Mesenchymal stem cell (in vitro differentiated cells and primary cell): ENCODE measurements around the gene SH3RF1.
"Not testable (repeated sequence)": the region's sequence is repeated elsewhere in the genome, so short reads cannot be mapped to it uniquely, and the experiment has no call there.

Experiments used
- DNase-seq: peaks from one replicate; pipeline ENCODE4 v3.0.0-alpha.2; 2013
- H2AFZ ChIP-seq: one replicate; pipeline ENCODE4 v1.6.1; 2013; ENCODE audit warnings: low read depth, mild to moderate bottlenecking, control low read depth, inconsistent platforms, low read length, moderate library complexity
- H2AK5ac ChIP-seq: 2 replicates; pipeline ENCODE4 v1.6.1; 2013; ENCODE audit warnings: low read length, moderate library complexity, mild to moderate bottlenecking, inconsistent platforms; ENCODE audit not compliant: severe bottlenecking
- H2BK120ac ChIP-seq: one replicate; pipeline ENCODE4 v1.6.1; 2013; ENCODE audit warnings: low read depth, mild to moderate bottlenecking, inconsistent platforms, low read length, moderate library complexity
- H2BK12ac ChIP-seq, 2 experiments: one replicate each; pipeline ENCODE4 v1.6.1; 2013; ENCODE audit warnings: inconsistent platforms in 2 of 2, low read length in 2 of 2, mild to moderate bottlenecking in 2 of 2, moderate library complexity in 2 of 2, control low read depth in 1 of 2
- H2BK15ac ChIP-seq: one replicate; pipeline ENCODE4 v1.6.1; 2013; ENCODE audit warnings: mild to moderate bottlenecking, low read depth, inconsistent platforms; ENCODE audit not compliant: poor library complexity, severe bottlenecking
- H2BK5ac ChIP-seq: 2 replicates; pipeline ENCODE4 v1.6.1; 2013; ENCODE audit warnings: low read depth, mild to moderate bottlenecking, low read length, control low read depth, inconsistent platforms; ENCODE audit not compliant: poor library complexity, severe bottlenecking
- H3K14ac ChIP-seq, 2 experiments: one replicate each; pipeline ENCODE4 v1.6.1; 2013; ENCODE audit warnings: inconsistent platforms in 2 of 2, low read length in 2 of 2, control low read depth in 1 of 2, mild to moderate bottlenecking in 1 of 2, moderate library complexity in 1 of 2
- H3K18ac ChIP-seq, 2 experiments: one replicate each; pipeline ENCODE4 v1.6.1; 2013; ENCODE audit warnings: inconsistent platforms in 2 of 2, low read length in 2 of 2, control low read depth in 1 of 2, low read depth in 1 of 2, mild to moderate bottlenecking in 1 of 2
- H3K23ac ChIP-seq, 2 experiments: one replicate each; pipeline ENCODE4 v1.6.1; 2013; ENCODE audit warnings: inconsistent platforms in 2 of 2, low read length in 2 of 2, mild to moderate bottlenecking in 2 of 2, moderate library complexity in 2 of 2, control low read depth in 1 of 2
- H3K27ac ChIP-seq: 2 replicates; pipeline ENCODE4 v1.5.1; 2013; ENCODE audit warnings: mild to moderate bottlenecking, moderate library complexity, low read length, control low read depth, inconsistent platforms; ENCODE audit not compliant: poor library complexity, severe bottlenecking
- H3K27me3 ChIP-seq, 2 experiments: 2 replicates each; pipeline versions ENCODE4 v1.6.1 to v1.7.0; 2013; ENCODE audit warnings: low read length in 2 of 2, mild to moderate bottlenecking in 2 of 2, moderate library complexity in 2 of 2, control low read depth in 1 of 2, inconsistent platforms in 1 of 2; ENCODE audit not compliant: control insufficient read depth in 1 of 2, insufficient read depth in 1 of 2
- H3K36me3 ChIP-seq, 2 experiments: 2 replicates each; pipeline versions ENCODE4 v1.6.1 to v1.7.0; 2013; ENCODE audit warnings: low read length in 2 of 2, control low read depth in 1 of 2, inconsistent platforms in 1 of 2, low read depth in 1 of 2, mild to moderate bottlenecking in 1 of 2; ENCODE audit not compliant: insufficient read depth in 2 of 2, control insufficient read depth in 1 of 2
- H3K4ac ChIP-seq, 2 experiments: one replicate each; pipeline ENCODE4 v1.6.1; 2013; ENCODE audit warnings: inconsistent platforms in 2 of 2, low read length in 2 of 2, mild to moderate bottlenecking in 2 of 2, moderate library complexity in 2 of 2, control low read depth in 1 of 2, low read depth in 1 of 2
- H3K4me1 ChIP-seq: 2 replicates; pipeline ENCODE4 v1.6.1; 2013; ENCODE audit warnings: low read depth, low read length, control low read depth; ENCODE audit not compliant: control insufficient read depth, insufficient read depth
- H3K4me2 ChIP-seq: 2 replicates; pipeline ENCODE4 v1.6.1; 2013; ENCODE audit warnings: low read length, mild to moderate bottlenecking, inconsistent platforms; ENCODE audit not compliant: poor library complexity, severe bottlenecking
- H3K4me3 ChIP-seq, 2 experiments: 2 replicates each; pipeline versions ENCODE4 v1.5.1 to v1.7.0; 2013; ENCODE audit warnings: low read length in 2 of 2, mild to moderate bottlenecking in 2 of 2, control low read depth in 1 of 2, low read depth in 1 of 2; ENCODE audit not compliant: insufficient read depth in 1 of 2
- H3K79me1 ChIP-seq: replicated peaks from 2 replicates; pipeline ENCODE4 v1.6.1; 2013; ENCODE audit warnings: mild to moderate bottlenecking, control low read depth, low read length, inconsistent platforms; ENCODE audit not compliant: poor library complexity, severe bottlenecking
- H3K9ac ChIP-seq: 2 replicates; pipeline ENCODE4 v1.7.0; 2013; ENCODE audit warnings: mild to moderate bottlenecking, low read length, moderate library complexity
- H3K9me3 ChIP-seq: 2 replicates; pipeline ENCODE4 v1.7.0; 2013; ENCODE audit warnings: mild to moderate bottlenecking, low read length; ENCODE audit not compliant: control insufficient read depth
- H4K8ac ChIP-seq: one replicate; pipeline ENCODE4 v1.6.1; 2013; ENCODE audit warnings: inconsistent platforms, mild to moderate bottlenecking, low read length, moderate library complexity
- H4K91ac ChIP-seq: one replicate; pipeline ENCODE4 v1.6.1; 2013; ENCODE audit warnings: mild to moderate bottlenecking, low read length, inconsistent platforms
- WGBS: methylation state at CpG from one replicate; pipeline ENCODE4 v1.1.7; 2013; ENCODE audit warnings: mixed read lengths; 5-methylcytosine and 5-hydroxymethylcytosine counted together

The SH3RF1 gene

GRCh38 chr4:169282429-169283113 lies 11.8 kb upstream of the SH3RF1 start:
- Histone ChIP-seq H2AK5ac (no peak overlapping the region), H3K4ac (no peak overlapping the region), H4K91ac (no peak overlapping the region), H3K27ac (peak overlapping the region; percentile 20), H2AFZ (no peak overlapping the region), H3K18ac (no peak overlapping the region), H2BK5ac (no peak overlapping the region), H3K79me1 (no peaks in the 10 kb centered on the region), H3K23ac (no peak overlapping the region), H3K9ac (peak overlapping the region; percentile 68), H2BK12ac (no peak overlapping the region), H3K4me3 (peak overlapping the region in 1 of 2 experiments; percentile 56), H3K4me2 (no peak overlapping the region), H3K36me3 (no peaks in the 10 kb centered on the region), H4K8ac (no peak overlapping the region), H3K9me3 (no peaks in the 10 kb centered on the region), H2BK120ac (no peak overlapping the region), H3K4me1 (no peaks in the 10 kb centered on the region), H3K14ac (no peak overlapping the region), H2BK15ac (no peak overlapping the region), H3K27me3 (no peaks in the 10 kb centered on the region)
- DNase-seq, result no peak
- 86% methylated on average over 1 of the region's 2 CpGs for WGBS

GRCh38 chr4:169279108-169279507 lies 8.4 kb upstream of the SH3RF1 start:
- Histone ChIP-seq H4K91ac (no peak overlapping the region), H2AK5ac (no peak overlapping the region), H4K8ac (no peak overlapping the region), H3K4me1 (no peaks in the 10 kb centered on the region), H3K14ac (no peak overlapping the region), H3K18ac (no peak overlapping the region), H3K36me3 (no peaks in the 10 kb centered on the region), H3K79me1 (no peaks in the 10 kb centered on the region), H2BK12ac (no peak overlapping the region), H3K4me2 (no peak overlapping the region), H2BK5ac (no peak overlapping the region), H3K4me3 (no peak overlapping the region), H3K9me3 (no peaks in the 10 kb centered on the region), H3K4ac (no peak overlapping the region), H2AFZ (no peak overlapping the region), H2BK120ac (no peak overlapping the region), H3K23ac (no peak overlapping the region), H3K27ac (no peak overlapping the region), H3K27me3 (no peaks in the 10 kb centered on the region), H3K9ac (no peak overlapping the region), H2BK15ac (no peak overlapping the region)
- no peak for DNase-seq

- no peak overlapping the region for H2AK5ac ChIP-seq
- H2BK12ac ChIP-seq, result no peak overlapping the region
- H3K9ac ChIP-seq, result no peak overlapping the region
- no peak for DNase-seq
- no peaks in the 10 kb centered on the region for H3K9me3 ChIP-seq
- no peak overlapping the region for H4K8ac ChIP-seq
- H3K79me1 ChIP-seq, result no peaks in the 10 kb centered on the region
- no peak overlapping the region for H3K4me2 ChIP-seq
- no peak overlapping the region for H3K27ac ChIP-seq
- no peak overlapping the region for H2BK120ac ChIP-seq
- no peaks in the 10 kb centered on the region for H3K36me3 ChIP-seq
- H3K18ac ChIP-seq, result no peak overlapping the region
- H2AFZ ChIP-seq, result no peak overlapping the region
- H2BK5ac ChIP-seq, result no peak overlapping the region
- H3K4me3 ChIP-seq, result no peak overlapping the region
- H3K23ac ChIP-seq, result no peak overlapping the region
- H3K4ac ChIP-seq, result no peak overlapping the region
- no peaks in the 10 kb centered on the region for H3K27me3 ChIP-seq
- H2BK15ac ChIP-seq, result no peak overlapping the region
- no peaks in the 10 kb centered on the region for H3K4me1 ChIP-seq
- H4K91ac ChIP-seq, result no peak overlapping the region
- H3K14ac ChIP-seq, result no peak overlapping the region
Measured at GRCh38 chr4:169278624-169279023, 7.9 kb upstream of the SH3RF1 start.

- H2AFZ ChIP-seq, H2BK5ac ChIP-seq, H3K23ac ChIP-seq, H3K9ac ChIP-seq, H3K14ac ChIP-seq, H3K4me2 ChIP-seq, H3K27ac ChIP-seq, DNase-seq, H3K4me1 ChIP-seq, H3K27me3 ChIP-seq, H3K36me3 ChIP-seq, H3K4me3 ChIP-seq, H4K91ac ChIP-seq, H3K18ac ChIP-seq, H3K9me3 ChIP-seq, H2AK5ac ChIP-seq, H2BK12ac ChIP-seq, H4K8ac ChIP-seq, H3K4ac ChIP-seq, H3K79me1 ChIP-seq, H2BK15ac ChIP-seq, H2BK120ac ChIP-seq: not testable (repeated sequence)
- 93% methylated on average over 2 of the region's 3 CpGs for WGBS
Measured at GRCh38 chr4:169277838-169278237, 7.1 kb upstream of the SH3RF1 start.
